Activated CD8-positive, alpha-beta memory T cell treated with anti-CD3 and anti-CD28 coated beads, Interleukin-2, amount 50 U/mL, for 4 hours (primary cell): ENCODE measurements around the gene ZBTB25.

Source experiments
- DNase-seq: peaks from one replicate; pipeline ENCODE4 v3.0.0-alpha.2; 2020

Gene ZBTB25

DNA sequence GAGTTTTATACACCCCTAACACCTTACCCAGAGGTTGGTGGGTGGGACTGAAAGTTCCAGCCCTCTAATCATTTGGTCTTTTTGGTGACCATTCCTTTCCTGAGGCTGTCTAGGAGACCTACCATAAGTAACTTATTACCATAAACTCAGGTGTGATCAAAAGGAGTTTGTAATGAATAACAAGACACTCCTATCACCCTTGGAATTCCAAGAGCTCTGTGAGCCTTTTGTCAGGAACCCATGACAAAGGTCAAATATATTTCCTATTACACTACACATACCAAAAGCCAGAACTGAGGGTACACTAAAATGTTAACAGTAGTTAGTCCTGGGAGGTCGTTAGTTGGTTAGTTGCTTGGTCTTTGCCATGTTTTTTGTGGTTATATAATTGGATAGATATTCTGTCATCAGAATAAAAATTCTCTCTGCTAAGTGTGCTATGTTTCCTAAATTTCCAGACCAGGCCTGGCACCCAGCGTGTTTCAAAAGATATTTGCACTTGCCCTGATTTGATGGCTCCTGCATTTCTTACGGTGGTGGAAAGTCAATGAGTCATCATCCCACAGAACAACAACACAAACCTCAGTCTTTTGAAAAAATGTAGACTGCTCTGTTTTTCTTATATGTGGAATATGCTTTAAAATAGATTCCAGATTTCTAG, 65.3 kb downstream of the ZBTB25 start:
- DNase-seq: no peak

DNA sequence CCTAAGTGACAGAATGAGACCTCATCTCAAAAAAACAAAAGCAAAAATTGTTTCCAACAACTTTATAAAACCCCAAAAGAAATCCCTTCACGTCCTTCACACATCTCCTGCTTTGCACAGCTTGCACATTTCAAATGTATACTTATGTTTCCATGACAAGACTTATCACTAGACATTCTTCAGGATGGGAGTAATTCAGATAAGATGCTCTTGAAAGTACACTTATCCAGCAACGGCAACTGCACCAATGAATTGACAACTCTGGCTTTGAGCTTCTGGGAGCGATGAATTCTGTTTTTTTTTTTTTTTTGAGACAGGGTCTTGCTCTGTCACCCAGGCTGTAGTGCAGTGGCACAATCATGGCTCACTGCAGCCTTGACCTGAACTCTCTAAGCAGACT, 69.1 kb downstream of the ZBTB25 start:
- DNase-seq: no peak

DNA sequence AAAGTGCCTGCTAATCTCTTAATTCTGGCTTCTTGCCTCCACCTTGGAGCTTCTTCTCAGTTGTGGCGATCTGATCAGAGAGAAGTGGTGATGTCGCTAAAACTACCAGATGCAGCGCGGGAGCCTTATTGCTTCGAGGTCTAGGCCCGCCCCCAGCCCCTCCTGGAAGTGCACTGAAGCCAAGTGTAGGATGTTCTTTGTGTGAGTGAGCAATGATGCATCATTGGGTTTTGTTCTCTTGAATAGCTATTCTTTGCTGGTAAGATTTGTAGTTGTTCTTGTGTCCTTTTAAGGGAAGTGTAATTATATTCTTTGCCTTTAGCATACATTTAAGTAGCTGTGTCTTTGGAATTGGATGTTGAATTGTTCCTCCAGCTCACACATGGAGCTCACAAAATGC, 79.7 kb downstream of the ZBTB25 start:
- no peak for DNase-seq

DNA sequence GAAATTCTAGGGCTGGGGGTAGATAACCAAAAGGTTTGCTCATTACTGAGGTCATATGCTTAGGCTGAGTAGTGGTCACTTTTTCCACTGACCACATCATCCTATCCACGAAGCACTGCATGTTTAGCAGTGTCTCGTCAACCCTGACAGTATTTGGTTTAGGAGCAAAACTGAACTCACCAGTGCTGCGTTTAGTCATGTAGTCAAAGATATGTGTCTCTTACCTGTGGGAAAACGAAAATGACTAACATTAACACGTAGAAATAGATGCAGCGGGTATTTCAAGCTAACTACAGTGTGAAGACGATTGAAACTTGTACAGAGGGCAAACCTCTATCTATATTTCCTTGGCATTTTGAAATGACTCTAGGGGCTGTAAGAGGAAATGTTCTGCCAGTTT, 80.9 kb downstream of the ZBTB25 start:
- no peak for DNase-seq

DNA sequence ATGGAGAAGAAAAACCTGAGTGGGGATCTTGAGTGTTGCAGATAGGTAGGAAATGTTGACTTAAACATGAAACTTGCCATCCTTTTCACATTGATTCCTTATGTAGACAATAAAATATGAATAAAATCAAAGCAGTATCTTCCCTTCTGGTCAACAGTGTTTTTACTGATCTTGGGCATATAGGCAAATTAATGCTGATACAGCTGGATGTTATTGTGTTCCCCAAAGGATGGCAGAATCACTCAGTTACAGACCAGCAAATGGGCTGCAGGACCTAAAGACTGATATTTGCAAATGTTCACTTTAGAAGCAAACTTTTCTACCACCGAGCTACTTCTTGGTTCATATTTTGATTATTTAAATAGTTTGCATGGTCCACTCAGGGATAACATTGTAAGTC, 81.6 kb downstream of the ZBTB25 start:
- DNase-seq: no peak

DNA sequence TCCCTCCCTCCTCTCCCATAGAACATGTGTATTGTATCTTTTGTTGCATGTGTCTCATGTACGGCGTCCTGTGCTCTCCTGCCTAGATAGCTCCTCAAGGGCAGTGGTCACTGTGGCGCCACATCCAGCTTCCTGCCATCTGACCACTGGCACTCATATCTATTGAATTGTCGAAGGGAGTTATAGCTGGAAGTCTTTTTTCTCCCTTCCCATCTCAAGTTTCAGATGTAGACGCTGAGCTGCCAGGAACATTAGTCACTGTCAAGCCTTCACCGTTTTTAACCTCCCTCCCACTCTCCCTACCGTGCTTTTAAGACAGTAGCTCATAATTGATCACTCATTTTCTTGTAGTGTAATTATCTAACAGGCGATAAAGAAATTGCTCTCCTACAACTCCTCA, 82.5 kb downstream of the ZBTB25 start:
- DNase-seq: no peak

DNA sequence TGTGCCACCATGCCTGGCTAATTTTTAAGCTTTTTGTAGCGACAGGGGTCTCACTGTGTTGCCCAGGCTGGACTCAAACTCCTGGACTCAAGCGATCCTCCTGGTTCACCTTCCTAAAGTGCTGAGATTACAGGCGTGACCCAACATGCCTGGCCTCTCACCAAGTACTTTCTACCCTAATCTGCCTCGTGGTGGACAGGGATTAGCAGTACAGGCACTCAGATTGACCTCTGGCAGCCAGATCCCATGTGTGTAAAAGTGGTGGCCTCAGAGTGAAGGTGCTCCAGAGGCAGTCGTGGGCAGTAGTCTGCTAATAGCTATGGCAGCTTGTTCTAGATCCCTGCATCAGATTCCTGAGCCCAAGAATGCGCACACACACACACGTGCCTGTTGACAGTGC, 84.6 kb downstream of the ZBTB25 start:
- DNase-seq: no peak

DNA sequence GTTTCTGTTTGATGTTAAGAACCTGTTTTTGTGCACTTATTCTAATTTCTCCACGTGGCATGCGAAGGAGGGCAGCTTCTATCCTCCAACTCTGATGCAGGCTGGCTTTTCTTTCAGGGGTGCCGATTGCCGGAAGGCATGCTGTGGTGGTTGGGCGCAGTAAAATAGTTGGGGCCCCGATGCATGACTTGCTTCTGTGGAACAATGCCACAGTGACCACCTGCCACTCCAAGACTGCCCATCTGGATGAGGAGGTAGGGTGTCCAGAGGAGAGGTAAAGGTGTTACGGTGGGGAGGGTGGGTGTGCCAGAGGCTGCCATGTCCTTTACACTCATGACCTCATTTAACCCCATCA, 85.9 kb downstream of the ZBTB25 start:
- DNase-seq: no peak

DNA sequence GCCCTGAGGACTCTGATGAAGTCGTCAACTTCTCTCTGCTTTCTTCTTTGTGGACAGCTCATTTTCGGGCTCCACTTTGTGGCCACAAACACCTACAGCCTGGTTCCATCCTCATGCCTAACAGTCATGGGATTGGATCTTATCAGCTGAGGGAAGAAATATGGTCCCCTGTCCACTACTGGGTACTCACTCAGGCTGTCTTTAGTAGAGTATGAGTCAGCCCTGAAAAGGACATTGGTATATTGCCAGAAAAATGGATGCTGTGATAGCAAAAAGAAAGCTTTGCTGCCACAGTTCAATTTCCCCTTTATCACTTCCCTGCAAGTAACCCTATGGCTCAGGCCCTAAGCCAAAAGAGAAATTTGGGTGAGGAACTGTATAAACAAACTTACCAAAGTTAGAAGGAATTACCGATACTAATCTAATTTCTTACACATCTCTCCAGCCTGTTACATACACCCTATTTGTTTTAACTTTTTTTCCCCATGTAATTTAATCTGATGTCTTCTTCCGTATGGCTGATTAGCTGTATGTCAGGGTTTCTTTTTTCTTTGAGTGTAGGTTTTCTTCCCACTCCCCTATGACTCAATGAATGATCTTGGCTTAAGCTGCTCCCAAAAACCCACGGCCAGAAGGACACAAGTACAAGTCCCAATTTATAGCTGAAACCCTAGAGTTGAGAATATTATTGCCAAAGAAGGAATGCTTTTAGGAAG, 86.4 kb downstream of the ZBTB25 start:
- DNase-seq: no peak

DNA sequence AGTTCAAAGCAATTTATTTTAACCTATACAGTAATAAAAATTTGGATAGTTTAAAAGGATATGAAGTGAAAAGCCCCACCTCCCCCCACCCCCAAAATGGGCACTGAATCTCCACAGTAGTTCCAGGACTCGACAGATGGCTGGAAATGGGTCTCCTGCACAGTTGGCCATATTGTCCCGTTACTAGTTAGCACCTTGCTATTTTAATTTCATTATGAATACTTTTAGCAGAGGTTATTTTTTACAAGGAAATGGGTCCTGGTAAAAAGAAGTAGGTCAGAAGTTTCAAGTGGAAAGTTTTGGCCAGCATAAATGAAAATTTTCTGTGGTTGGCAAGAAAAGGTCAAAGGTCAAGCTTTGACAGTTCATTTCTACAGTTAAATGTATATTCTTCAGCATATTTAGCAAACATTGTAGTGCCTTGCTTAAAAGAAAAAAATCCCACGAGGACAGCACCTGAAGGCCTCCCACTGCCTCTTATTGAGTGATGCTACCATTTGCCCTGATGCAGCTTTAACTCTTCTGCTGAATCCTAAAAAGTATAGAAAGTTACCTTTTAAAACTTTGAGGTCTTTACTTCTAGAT, 87.2 kb downstream of the ZBTB25 start:
- no peak for DNase-seq

DNA sequence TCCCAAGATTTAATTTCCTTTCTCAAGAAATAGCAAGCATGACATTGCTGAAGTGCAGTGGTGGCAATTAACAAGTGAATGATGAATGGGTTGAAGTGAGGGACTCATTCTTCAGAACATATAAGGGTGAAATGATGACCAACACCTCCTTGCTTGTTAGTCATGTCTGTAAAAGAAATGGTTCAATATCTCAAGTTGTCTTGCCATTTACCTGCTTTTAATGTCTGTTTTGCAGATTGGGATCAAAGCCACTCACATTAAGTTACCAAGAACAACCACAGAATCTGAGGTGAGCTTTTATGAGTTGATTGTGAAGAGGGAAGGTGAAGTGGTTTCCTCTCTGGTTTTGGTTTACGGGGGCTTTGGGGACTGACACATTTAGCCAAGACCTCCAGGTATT, 91.4 kb downstream of the ZBTB25 start:
- no peak for DNase-seq

DNA sequence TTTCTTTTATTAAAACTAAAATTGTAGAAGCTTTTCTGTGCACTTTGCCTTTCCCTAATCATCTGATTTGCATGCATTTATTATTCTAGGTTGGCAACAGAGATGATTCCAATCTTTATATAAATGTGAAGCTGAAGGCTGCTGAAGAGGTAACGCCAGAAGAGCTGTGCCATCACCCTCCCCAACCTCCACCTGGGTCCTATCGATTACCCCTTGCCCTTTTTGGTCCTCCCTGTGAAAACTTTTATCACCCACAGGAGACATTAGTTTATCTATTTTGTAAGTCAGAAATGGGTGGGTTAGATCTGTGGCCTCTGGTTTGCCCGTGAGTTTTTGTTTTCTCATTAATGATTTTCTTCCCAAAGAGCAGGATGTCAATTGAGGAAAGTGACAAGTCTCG, 92.6 kb downstream of the ZBTB25 start:
- no peak for DNase-seq

DNA sequence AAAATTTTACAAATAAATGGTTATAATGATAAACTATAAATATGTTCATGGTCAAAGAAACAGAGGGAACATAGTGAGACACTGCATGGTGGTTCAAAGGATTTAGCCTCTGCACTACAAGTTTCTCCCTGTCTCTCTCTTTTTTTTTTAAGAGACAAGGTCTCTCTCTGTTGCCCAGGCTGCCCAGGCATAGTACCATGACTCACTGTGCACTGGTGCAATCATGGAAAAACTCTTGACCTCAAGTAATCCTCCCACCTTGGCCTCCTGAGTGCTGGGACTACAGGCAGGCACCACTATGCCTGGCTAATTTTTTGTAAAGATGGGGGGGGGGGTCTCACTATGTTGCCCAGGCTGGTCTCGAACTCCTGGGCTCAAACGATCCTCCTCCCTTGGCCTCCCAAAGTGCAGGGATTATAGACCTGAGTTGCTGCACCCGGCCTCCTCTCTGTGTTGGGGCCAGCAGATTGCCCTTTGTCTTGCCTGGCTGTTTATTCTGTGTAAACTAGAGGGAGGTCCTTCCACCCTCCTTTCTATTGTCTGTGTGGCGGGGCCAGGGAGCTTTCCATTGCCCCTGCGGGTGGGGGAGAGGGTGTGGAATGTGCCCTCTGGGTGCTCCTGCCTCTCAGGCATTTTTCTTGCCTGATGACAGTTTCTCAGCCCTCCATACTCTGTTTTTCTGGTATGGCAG, 93.4 kb downstream of the ZBTB25 start:
- no peak for DNase-seq

DNA sequence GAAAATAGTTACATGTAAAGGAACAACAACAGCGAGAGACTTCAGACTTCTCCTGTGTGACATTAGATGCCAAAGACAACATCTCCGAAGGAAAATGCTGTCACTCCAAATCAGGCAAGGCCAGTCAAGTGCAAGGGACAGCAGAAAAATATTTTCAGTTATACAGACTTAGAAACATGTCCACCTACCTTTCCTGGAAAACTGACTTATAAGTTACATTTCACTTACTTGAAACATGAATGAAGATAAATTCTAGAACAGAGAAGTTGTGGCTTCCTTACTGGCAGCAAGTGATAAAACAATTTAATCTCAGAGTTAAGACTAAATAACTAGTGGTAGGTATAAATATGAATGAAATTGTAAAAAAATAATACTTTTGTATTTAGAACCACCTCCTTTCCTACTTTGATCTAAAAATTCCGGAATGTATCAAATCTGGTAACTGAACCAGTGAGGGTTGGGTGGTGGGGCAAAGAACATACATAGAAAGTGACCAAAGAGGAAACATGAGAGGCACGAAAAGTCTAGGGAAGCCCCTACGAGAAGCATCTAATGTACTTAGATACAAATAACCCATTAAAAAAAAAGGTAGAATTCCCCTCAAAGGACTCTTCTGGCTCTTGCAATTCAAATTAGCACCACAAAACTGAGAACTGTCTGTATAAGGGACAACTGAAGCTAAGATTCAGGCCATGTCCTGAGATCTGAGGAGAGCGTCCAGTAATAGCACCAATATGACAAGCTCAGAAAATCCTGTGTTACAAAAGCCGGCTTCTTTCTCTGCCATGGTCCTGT, 94.3 kb downstream of the ZBTB25 start:
- no peak for DNase-seq

DNA sequence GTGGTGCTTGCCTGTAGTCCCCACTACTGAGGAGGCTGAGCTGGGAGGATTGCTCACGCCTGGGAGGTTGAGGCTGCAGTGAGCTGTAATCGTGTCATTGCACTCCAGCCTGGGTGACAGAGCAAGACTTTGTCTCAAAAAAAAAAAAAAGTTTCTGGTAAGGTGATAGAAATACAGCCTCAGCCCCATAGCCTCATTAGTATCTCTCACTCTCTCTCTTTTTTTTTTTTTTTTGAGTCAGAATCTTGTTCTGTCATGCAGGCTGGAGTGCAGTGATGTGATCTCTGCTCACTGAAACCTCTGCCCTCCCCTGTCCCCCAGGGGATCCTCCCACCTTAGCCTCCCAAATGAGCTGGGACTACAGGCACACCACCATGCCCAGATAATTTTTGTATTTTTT, 96.3 kb downstream of the ZBTB25 start:
- DNase-seq: no peak

DNA sequence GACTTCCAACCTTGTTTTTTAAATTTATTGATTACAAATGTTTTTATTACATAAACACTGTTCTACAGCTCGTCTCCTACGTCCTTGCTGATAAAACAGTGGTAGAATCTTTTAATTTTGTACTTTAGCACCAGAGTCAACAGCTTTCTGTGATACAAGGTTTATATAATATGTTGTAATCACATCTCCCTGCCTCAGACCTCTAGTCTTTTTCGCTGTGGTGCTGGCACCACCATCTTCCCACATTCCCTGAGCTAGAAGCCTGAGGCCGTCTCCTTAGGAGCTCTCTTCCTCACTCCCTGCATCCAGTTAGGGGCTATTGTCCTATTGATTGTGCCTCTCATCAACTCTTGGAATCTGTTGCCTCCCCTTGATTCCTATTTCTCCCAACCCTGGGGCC, 98.3 kb downstream of the ZBTB25 start:
- DNase-seq: no peak

DNA sequence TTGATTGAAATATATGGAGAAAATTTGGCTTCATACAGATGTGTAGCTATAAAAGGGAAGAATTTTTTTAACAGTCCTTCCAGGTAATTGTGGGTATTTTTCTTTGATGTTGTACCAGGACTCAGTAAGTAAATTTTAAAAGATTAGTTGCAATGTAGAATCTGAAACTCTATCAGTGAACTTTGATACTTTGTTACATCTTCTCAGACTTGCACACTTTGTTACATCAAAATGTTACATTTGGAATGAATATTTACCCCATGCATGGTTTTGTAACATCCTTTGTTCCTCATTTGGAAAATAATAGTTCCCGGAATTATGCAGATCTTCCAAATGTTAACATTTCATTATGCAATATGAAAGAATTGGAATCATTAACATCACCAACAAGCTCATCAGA, 101.7 kb downstream of the ZBTB25 start:
- DNase-seq: no peak

DNA sequence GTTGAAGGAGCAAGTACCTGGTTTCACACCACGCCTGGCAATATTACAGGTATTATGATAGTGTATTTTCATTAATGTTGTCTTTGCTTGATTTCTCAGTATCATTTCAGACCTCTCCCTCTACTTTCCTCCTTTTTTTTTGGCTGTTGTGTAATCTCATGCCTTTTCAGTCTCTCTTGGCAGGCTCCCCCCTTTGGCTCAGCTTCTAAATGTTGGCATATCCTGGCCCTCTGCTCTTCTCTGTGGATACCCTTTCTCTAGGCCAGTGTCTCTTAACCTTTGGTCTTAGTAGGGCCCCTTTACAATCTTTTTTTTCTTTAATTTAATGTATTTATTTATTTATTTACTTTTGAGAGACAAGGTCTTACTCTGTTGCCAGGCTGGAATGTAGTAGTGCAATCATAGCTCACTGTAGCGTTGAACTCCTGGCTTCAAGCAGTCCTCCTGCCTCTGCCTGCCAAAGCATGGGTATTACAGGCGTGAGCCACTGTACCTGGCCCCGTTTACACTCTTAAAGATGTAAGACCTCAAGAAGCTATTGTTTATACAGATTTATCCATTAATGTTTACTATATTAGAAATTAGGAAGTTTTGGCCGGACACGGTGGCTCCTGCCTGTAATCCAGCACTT, 102.7 kb downstream of the ZBTB25 start:
- DNase-seq: no peak
